Astrocyte (in vitro differentiated cells and primary cell): Measurements from ENCODE around the gene MTHFD1.

Source experiments
- CTCF ChIP-seq: IDR thresholded peaks from 2 replicates; pipeline ENCODE4 v1.5.1; 2011; ENCODE audit warnings: low read depth, mild to moderate bottlenecking, inconsistent platforms, low read length, moderate library complexity; ENCODE audit not compliant: insufficient read depth
- EZH2 ChIP-seq: IDR thresholded peaks from 2 replicates; pipeline ENCODE4 v1.6.1; 2012; ENCODE audit warnings: mild to moderate bottlenecking, low read length, inconsistent platforms; ENCODE audit not compliant: insufficient read depth

DNA sequence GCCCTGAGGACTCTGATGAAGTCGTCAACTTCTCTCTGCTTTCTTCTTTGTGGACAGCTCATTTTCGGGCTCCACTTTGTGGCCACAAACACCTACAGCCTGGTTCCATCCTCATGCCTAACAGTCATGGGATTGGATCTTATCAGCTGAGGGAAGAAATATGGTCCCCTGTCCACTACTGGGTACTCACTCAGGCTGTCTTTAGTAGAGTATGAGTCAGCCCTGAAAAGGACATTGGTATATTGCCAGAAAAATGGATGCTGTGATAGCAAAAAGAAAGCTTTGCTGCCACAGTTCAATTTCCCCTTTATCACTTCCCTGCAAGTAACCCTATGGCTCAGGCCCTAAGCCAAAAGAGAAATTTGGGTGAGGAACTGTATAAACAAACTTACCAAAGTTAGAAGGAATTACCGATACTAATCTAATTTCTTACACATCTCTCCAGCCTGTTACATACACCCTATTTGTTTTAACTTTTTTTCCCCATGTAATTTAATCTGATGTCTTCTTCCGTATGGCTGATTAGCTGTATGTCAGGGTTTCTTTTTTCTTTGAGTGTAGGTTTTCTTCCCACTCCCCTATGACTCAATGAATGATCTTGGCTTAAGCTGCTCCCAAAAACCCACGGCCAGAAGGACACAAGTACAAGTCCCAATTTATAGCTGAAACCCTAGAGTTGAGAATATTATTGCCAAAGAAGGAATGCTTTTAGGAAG lies 29.1 kb downstream of the MTHFD1 start:
- no peak for TF ChIP-seq CTCF
- TF ChIP-seq EZH2 = no peak
